GM19324 (cell line): Measurements from ENCODE around the gene CYP2R1.

Source experiments
- ATAC-seq: cut with Tn5 transposase; IDR thresholded peaks from one replicate; pipeline ENCODE4 v1.9.1; 2021; ENCODE audit warnings: mild to moderate bottlenecking, moderate library complexity; ENCODE audit not compliant: unreplicated experiment, low FRiP score

The CYP2R1 gene

GRCh38 chr11:14835496-14836492 is 56.2 kb downstream of the CYP2R1 start:
- no peak for ATAC-seq
